GM12878 (cell line): ENCODE measurements around the gene OPRM1. TPM values are rescaled to one million over a fixed set of nuclear protein-coding genes. Genes with fewer than 3 reads are reported as not detected.

Experiments
- CHD1 ChIP-seq: IDR thresholded peaks from 2 replicates; pipeline ENCODE4 v1.6.1; 2012; ENCODE audit warnings: low read depth, low read length, improper control_type of control experiment
- ETV6 ChIP-seq, 2 experiments: fragments of 450-650 bp in 1 of 2; IDR thresholded peaks in 1 of 2; conservative IDR thresholded peaks in 1 of 2; 2 replicates each; pipeline ENCODE4 v1.6.1; 2014; ENCODE audit warnings: antibody characterized with exemption in 1 of 2, borderline replicate concordance in 1 of 2, low read depth in 1 of 2, mild to moderate bottlenecking in 1 of 2, moderate library complexity in 1 of 2
- HCFC1 ChIP-seq: fragments of 150-350 bp; IDR thresholded peaks from 2 replicates; pipeline ENCODE4 v1.6.1; 2014; ENCODE audit warnings: low read length
- IRF4 ChIP-seq: IDR thresholded peaks from 2 replicates; pipeline ENCODE4 v1.6.1; 2011; ENCODE audit warnings: low read depth, low read length
- KAT2A ChIP-seq: conservative IDR thresholded peaks from 2 replicates; pipeline ENCODE4 v1.6.1; 2011; ENCODE audit warnings: low read depth, low read length; ENCODE audit not compliant: control insufficient read depth
- MYC ChIP-seq: IDR thresholded peaks from 2 replicates; pipeline ENCODE4 v1.6.1; 2011; ENCODE audit warnings: mild to moderate bottlenecking, low read length, moderate library complexity, inconsistent platforms; ENCODE audit not compliant: insufficient read depth, insufficient replicate concordance, insufficient read length, severe bottlenecking
- NRF1 ChIP-seq: conservative IDR thresholded peaks from 2 replicates; pipeline ENCODE4 v1.6.1; 2011; ENCODE audit warnings: mild to moderate bottlenecking, low read depth, low read length, improper control_type of control experiment
- PAX8 ChIP-seq: fragments of 450-650 bp; IDR thresholded peaks from 2 replicates; pipeline ENCODE4 v1.6.1; 2017; ENCODE audit warnings: mild to moderate bottlenecking, moderate library complexity
- RAD21 ChIP-seq: IDR thresholded peaks from 2 replicates; pipeline ENCODE4 v1.6.1; 2011; ENCODE audit warnings: mild to moderate bottlenecking, low read depth, low read length, moderate library complexity; ENCODE audit not compliant: insufficient read depth
- RELA ChIP-seq: fragments of 450-650 bp; IDR thresholded peaks from 2 replicates; pipeline ENCODE4 v1.8.0; 2014; ENCODE audit warnings: borderline replicate concordance; ENCODE audit not compliant: partially characterized antibody
- SMC3 ChIP-seq: IDR thresholded peaks from 2 replicates; pipeline ENCODE4 v1.6.1; 2011; ENCODE audit warnings: low read length, improper control_type of control experiment, borderline replicate concordance
- SREBF2 ChIP-seq: IDR thresholded peaks from 2 replicates; pipeline ENCODE4 v1.6.1; 2012; ENCODE audit warnings: mild to moderate bottlenecking, low read length
- polyA plus RNA-seq, 11 experiments: library from polyadenylated mRNA; depleted of rRNA in 4 of 11; unstranded in 6 of 11; stranded (reverse) in 5 of 11; fragments of >200 nt; fragmentation: Nextera tagmentation in 4 of 11; fragmentation: Illumina TruSeq in 1 of 11; extraction: Ambion mirVana in 4 of 11; extraction: Trizol in 1 of 11; gene quantifications; 1 replicate in 1 of 11; 2 replicates in 10 of 11; pipeline versions ENCODE4 v1.2.1 to v1.2.3, GENCODE V29; 2011 to 2016; ENCODE audit warnings: inconsistent platforms in 2 of 11, missing spikeins in 2 of 11, low read depth in 1 of 11
- total RNA-seq, 4 experiments: library from RNA; depleted of rRNA in 3 of 4; stranded (reverse); fragments of >200 nt in 3 of 4; fragmentation: Illumina TruSeq in 1 of 4; extraction: Trizol in 1 of 4; gene quantifications; 2 replicates each; pipeline versions ENCODE4 v1.2.1 to v1.2.3, GENCODE V29; 2013 to 2021
- TF ChIP-seq, protein P1 (sequence below): fragments of 450-650 bp; formaldehyde crosslinking; IDR thresholded peaks from 2 replicates; pipeline ENCODE4 v1.5.0; 2022; ENCODE audit warnings: mild to moderate bottlenecking, missing genetic modification characterization
- TF ChIP-seq, protein P2 (sequence below): IDR thresholded peaks from 2 replicates; pipeline ENCODE4 v1.6.1; 2011; ENCODE audit warnings: borderline replicate concordance, low read depth, mild to moderate bottlenecking, moderate library complexity, low read length; ENCODE audit not compliant: insufficient read depth, poor library complexity, severe bottlenecking
- TF ChIP-seq, protein P3 (sequence below): fragments of 450-650 bp; IDR thresholded peaks from 2 replicates; pipeline ENCODE4 v1.6.1; 2016; ENCODE audit warnings: mild to moderate bottlenecking
- TF ChIP-seq, protein P4 (sequence below): fragments of 450-650 bp; IDR thresholded peaks from 2 replicates; pipeline ENCODE4 v1.6.1; 2017; ENCODE audit warnings: mild to moderate bottlenecking, moderate library complexity

Gene OPRM1
- total and polyA plus RNA-seq, 10 of the 15 experiments (the other 5 are each of a cell fraction or from before 2014, with no cell fraction given), result not detected

DNA sequence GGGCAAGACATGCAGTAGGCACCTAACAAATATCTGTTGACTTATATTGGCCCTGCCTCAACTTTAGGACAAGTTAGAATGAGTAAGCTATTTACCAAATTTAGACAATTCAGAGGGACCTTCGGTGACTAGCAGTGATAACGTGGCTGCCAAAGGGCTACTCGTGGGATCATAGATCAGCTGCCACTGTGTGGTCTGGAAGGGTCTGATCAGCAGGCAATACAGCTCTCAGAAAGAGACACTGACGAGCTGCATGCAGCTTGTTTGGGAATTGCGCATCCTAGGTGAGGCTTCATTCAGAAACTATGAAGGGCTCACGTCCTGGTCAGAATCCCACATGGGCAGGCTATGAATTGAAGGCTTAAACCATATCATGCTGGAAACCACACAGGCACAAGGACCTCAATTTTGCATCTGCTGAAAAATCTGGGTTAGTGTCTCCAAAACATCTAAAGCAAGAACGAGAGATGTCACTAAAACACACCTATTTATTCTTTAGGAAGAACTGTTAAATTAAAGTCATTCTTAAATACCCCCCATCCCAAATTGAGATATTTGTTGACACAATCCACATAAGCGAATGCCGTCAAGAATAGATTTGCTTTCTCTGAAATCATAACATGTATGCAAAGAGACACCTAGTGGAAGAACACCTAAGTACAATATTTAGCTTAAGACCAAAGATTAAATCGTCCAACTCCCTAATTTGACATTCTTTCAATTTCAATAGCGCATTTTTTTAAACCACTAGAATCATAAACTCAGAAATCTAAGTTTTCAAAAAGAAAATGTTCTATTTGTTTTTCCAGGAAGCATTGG is 238.0 kb downstream of the OPRM1 start (continued):
- TF ChIP-seq, protein P1, sequence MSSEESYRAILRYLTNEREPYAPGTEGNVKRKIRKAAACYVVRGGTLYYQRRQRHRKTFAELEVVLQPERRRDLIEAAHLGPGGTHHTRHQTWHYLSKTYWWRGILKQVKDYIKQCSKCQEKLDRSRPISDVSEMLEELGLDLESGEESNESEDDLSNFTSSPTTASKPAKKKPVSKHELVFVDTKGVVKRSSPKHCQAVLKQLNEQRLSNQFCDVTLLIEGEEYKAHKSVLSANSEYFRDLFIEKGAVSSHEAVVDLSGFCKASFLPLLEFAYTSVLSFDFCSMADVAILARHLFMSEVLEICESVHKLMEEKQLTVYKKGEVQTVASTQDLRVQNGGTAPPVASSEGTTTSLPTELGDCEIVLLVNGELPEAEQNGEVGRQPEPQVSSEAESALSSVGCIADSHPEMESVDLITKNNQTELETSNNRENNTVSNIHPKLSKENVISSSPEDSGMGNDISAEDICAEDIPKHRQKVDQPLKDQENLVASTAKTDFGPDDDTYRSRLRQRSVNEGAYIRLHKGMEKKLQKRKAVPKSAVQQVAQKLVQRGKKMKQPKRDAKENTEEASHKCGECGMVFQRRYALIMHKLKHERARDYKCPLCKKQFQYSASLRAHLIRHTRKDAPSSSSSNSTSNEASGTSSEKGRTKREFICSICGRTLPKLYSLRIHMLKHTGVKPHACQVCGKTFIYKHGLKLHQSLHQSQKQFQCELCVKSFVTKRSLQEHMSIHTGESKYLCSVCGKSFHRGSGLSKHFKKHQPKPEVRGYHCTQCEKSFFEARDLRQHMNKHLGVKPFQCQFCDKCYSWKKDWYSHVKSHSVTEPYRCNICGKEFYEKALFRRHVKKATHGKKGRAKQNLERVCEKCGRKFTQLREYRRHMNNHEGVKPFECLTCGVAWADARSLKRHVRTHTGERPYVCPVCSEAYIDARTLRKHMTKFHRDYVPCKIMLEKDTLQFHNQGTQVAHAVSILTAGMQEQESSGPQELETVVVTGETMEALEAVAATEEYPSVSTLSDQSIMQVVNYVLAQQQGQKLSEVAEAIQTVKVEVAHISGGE (CRISPR knock-in tag), result no peak
- no peak for TF ChIP-seq NRF1
- no peak for TF ChIP-seq CHD1
- TF ChIP-seq PAX8, result no peak
- TF ChIP-seq HCFC1, result no peak
- TF ChIP-seq IRF4, result no peak
- TF ChIP-seq, protein P2, sequence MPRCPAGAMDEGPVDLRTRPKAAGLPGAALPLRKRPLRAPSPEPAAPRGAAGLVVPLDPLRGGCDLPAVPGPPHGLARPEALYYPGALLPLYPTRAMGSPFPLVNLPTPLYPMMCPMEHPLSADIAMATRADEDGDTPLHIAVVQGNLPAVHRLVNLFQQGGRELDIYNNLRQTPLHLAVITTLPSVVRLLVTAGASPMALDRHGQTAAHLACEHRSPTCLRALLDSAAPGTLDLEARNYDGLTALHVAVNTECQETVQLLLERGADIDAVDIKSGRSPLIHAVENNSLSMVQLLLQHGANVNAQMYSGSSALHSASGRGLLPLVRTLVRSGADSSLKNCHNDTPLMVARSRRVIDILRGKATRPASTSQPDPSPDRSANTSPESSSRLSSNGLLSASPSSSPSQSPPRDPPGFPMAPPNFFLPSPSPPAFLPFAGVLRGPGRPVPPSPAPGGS, result no peak
- TF ChIP-seq SREBF2, result no peak
- TF ChIP-seq, protein P3, sequence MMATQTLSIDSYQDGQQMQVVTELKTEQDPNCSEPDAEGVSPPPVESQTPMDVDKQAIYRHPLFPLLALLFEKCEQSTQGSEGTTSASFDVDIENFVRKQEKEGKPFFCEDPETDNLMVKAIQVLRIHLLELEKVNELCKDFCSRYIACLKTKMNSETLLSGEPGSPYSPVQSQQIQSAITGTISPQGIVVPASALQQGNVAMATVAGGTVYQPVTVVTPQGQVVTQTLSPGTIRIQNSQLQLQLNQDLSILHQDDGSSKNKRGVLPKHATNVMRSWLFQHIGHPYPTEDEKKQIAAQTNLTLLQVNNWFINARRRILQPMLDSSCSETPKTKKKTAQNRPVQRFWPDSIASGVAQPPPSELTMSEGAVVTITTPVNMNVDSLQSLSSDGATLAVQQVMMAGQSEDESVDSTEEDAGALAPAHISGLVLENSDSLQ, result no peak
- TF ChIP-seq KAT2A, result no peak
- TF ChIP-seq MYC, result no peak
- TF ChIP-seq RELA, result no peak
- TF ChIP-seq ETV6 (conservative IDR thresholded peaks at IDR 0.05 in 1 of 2, IDR thresholded peaks at IDR 0.05 in 1 of 2; ENCODE audit: borderline replicate concordance in 1 of 2, low read depth in 1 of 2), result no peak
- TF ChIP-seq RAD21, result peak; percentile 79
- TF ChIP-seq, protein P4, sequence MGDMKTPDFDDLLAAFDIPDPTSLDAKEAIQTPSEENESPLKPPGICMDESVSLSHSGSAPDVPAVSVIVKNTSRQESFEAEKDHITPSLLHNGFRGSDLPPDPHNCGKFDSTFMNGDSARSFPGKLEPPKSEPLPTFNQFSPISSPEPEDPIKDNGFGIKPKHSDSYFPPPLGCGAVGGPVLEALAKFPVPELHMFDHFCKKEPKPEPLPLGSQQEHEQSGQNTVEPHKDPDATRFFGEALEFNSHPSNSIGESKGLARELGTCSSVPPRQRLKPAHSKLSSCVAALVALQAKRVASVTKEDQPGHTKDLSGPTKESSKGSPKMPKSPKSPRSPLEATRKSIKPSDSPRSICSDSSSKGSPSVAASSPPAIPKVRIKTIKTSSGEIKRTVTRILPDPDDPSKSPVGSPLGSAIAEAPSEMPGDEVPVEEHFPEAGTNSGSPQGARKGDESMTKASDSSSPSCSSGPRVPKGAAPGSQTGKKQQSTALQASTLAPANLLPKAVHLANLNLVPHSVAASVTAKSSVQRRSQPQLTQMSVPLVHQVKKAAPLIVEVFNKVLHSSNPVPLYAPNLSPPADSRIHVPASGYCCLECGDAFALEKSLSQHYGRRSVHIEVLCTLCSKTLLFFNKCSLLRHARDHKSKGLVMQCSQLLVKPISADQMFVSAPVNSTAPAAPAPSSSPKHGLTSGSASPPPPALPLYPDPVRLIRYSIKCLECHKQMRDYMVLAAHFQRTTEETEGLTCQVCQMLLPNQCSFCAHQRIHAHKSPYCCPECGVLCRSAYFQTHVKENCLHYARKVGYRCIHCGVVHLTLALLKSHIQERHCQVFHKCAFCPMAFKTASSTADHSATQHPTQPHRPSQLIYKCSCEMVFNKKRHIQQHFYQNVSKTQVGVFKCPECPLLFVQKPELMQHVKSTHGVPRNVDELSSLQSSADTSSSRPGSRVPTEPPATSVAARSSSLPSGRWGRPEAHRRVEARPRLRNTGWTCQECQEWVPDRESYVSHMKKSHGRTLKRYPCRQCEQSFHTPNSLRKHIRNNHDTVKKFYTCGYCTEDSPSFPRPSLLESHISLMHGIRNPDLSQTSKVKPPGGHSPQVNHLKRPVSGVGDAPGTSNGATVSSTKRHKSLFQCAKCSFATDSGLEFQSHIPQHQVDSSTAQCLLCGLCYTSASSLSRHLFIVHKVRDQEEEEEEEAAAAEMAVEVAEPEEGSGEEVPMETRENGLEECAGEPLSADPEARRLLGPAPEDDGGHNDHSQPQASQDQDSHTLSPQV, result 0 out of 2 replicates have a peak, but pooled peaks have one; percentile 24
- peak; percentile 92 for TF ChIP-seq SMC3
